Central memory CD8-positive, alpha-beta T cell (primary cell): Measurements from ENCODE around the gene LRRC61.
"Not testable (repeated sequence)": the region's sequence is repeated elsewhere in the genome, so short reads cannot be mapped to it uniquely, and the experiment has no call there.

Experiments used
- ATAC-seq: fragments of 150-1000 bp; cut with Tn5 transposase; replicated peaks from 2 replicates; pipeline ENCODE4 v1.10.0; 2022; ENCODE audit warnings: mild to moderate bottlenecking, moderate FRiP score, moderate number of reproducible peaks; ENCODE audit not compliant: poor library complexity, severe bottlenecking; ENCODE audit errors: extremely low read depth
- DNase-seq, 2 donors: peaks; one replicate each; pipeline ENCODE4 v3.0.0; 2021; ENCODE audit warnings: low spot score in 2 of 2
- H3K27ac Mint-ChIP-seq: one replicate; pipeline ENCODE4 v1.8.0; 2022; ENCODE audit warnings: low read depth, mild to moderate bottlenecking, moderate library complexity, mixed read lengths
- H3K27me3 Mint-ChIP-seq: one replicate; pipeline ENCODE4 v1.8.0; 2022; ENCODE audit warnings: mixed read lengths
- H3K36me3 Mint-ChIP-seq: one replicate; pipeline ENCODE4 v1.8.0; 2022; ENCODE audit warnings: mild to moderate bottlenecking, moderate library complexity, mixed read lengths; ENCODE audit not compliant: insufficient read depth
- H3K4me1 Mint-ChIP-seq: one replicate; pipeline ENCODE4 v1.8.0; 2022; ENCODE audit warnings: mixed read lengths
- H3K4me3 Mint-ChIP-seq: one replicate; pipeline ENCODE4 v1.8.0; 2022; ENCODE audit warnings: mild to moderate bottlenecking, moderate library complexity, mixed read lengths
- H3K9me3 Mint-ChIP-seq: one replicate; pipeline ENCODE4 v1.8.0; 2022; ENCODE audit warnings: mixed read lengths

Gene LRRC61

GRCh38 chr7:150296802-150297201, 26.4 kb upstream of the LRRC61 start:
- H3K9me3 Mint-ChIP-seq, ATAC-seq, H3K36me3 Mint-ChIP-seq, H3K27me3 Mint-ChIP-seq, H3K27ac Mint-ChIP-seq, DNase-seq, H3K4me3 Mint-ChIP-seq, H3K4me1 Mint-ChIP-seq: not testable (repeated sequence)

- H3K27me3 Mint-ChIP-seq, H3K4me1 Mint-ChIP-seq, H3K4me3 Mint-ChIP-seq, DNase-seq, H3K9me3 Mint-ChIP-seq, H3K36me3 Mint-ChIP-seq, ATAC-seq, H3K27ac Mint-ChIP-seq: not testable (repeated sequence)
These were observed 25.2 kb upstream of the LRRC61 start for GRCh38 chr7:150297978-150298377.

- H3K9me3 Mint-ChIP-seq, H3K36me3 Mint-ChIP-seq, ATAC-seq: not testable (repeated sequence)
These were observed 20.2 kb upstream of the LRRC61 start for GRCh38 chr7:150302908-150303310.

GRCh38 chr7:150304499-150305258, 18.5 kb upstream of the LRRC61 start:
- not testable (repeated sequence) for H3K27me3 Mint-ChIP-seq, ATAC-seq

More at GRCh38 chr7:150302908-150303310, 20.2 kb upstream of the LRRC61 start:
- H3K27me3 Mint-ChIP-seq, H3K4me3 Mint-ChIP-seq, H3K27ac Mint-ChIP-seq, H3K4me1 Mint-ChIP-seq, DNase-seq: not testable (repeated sequence)

GRCh38 chr7:150305259-150305902, 17.8 kb upstream of the LRRC61 start:
- not testable (repeated sequence) for DNase-seq, H3K27me3 Mint-ChIP-seq, H3K27ac Mint-ChIP-seq, H3K36me3 Mint-ChIP-seq, H3K4me3 Mint-ChIP-seq, ATAC-seq, H3K9me3 Mint-ChIP-seq
- peaks cover 17% of the 10 kb centered on the region for H3K4me1 Mint-ChIP-seq

More at GRCh38 chr7:150304499-150305258, 18.5 kb upstream of the LRRC61 start:
- H3K4me1 Mint-ChIP-seq: peaks cover 17% of the 10 kb centered on the region
- H3K4me3 Mint-ChIP-seq, H3K36me3 Mint-ChIP-seq, H3K27ac Mint-ChIP-seq, H3K9me3 Mint-ChIP-seq, DNase-seq: not testable (repeated sequence)

GRCh38 chr7:150305903-150306284, 17.3 kb upstream of the LRRC61 start:
- H3K4me1 Mint-ChIP-seq: peaks cover 17% of the 10 kb centered on the region
- not testable (repeated sequence) for DNase-seq, H3K4me3 Mint-ChIP-seq, H3K27me3 Mint-ChIP-seq, H3K9me3 Mint-ChIP-seq, H3K36me3 Mint-ChIP-seq, H3K27ac Mint-ChIP-seq, ATAC-seq

- not testable (repeated sequence) for H3K4me3 Mint-ChIP-seq, H3K9me3 Mint-ChIP-seq, H3K27ac Mint-ChIP-seq, H3K27me3 Mint-ChIP-seq, H3K36me3 Mint-ChIP-seq, ATAC-seq, DNase-seq
- peaks cover 17% of the 10 kb centered on the region for H3K4me1 Mint-ChIP-seq
These were observed 16.8 kb upstream of the LRRC61 start for GRCh38 chr7:150306377-150306776.

GRCh38 chr7:150307129-150307528, 16.0 kb upstream of the LRRC61 start:
- DNase-seq: no peak

GRCh38 chr7:150307904-150308303, 15.3 kb upstream of the LRRC61 start:
- H3K9me3 Mint-ChIP-seq: no peaks in the 10 kb centered on the region
- ATAC-seq (no peak), DNase-seq (no peak)
- H3K36me3 Mint-ChIP-seq: no peaks in the 10 kb centered on the region
- H3K4me1 Mint-ChIP-seq: peaks cover 16% of the 10 kb centered on the region
- H3K4me3 Mint-ChIP-seq: no peak overlapping the region
- H3K27ac Mint-ChIP-seq: peak overlapping the region; percentile 42
- no peaks in the 10 kb centered on the region for H3K27me3 Mint-ChIP-seq

More at GRCh38 chr7:150307129-150307528, 16.0 kb upstream of the LRRC61 start:
- Mint-ChIP-seq H3K27me3 (no peaks in the 10 kb centered on the region), H3K4me3 (no peak overlapping the region), H3K27ac (no peak overlapping the region), H3K9me3 (no peaks in the 10 kb centered on the region), H3K36me3 (no peaks in the 10 kb centered on the region), H3K4me1 (peaks cover 17% of the 10 kb centered on the region)
- ATAC-seq: no peak

GRCh38 chr7:150308575-150308974, 14.6 kb upstream of the LRRC61 start:
- Mint-ChIP-seq H3K27ac (no peak overlapping the region), H3K27me3 (no peaks in the 10 kb centered on the region), H3K4me1 (peaks cover 14% of the 10 kb centered on the region), H3K36me3 (no peaks in the 10 kb centered on the region), H3K4me3 (no peak overlapping the region), H3K9me3 (no peaks in the 10 kb centered on the region)
- DNase-seq: no peak
- no peak for ATAC-seq

- Mint-ChIP-seq H3K27ac (no peak overlapping the region), H3K36me3 (peaks cover 6% of the 10 kb centered on the region), H3K4me1 (peaks cover 14% of the 10 kb centered on the region), H3K4me3 (no peak overlapping the region), H3K9me3 (no peaks in the 10 kb centered on the region), H3K27me3 (no peaks in the 10 kb centered on the region)
- DNase-seq (no peak), ATAC-seq (no peak)
These were observed 12.0 kb upstream of the LRRC61 start for GRCh38 chr7:150311146-150311545.

- H3K36me3 Mint-ChIP-seq: peaks cover 6% of the 10 kb centered on the region
- DNase-seq (no peak), ATAC-seq (no peak)
- H3K9me3 Mint-ChIP-seq: no peaks in the 10 kb centered on the region
- peaks cover 14% of the 10 kb centered on the region for H3K4me1 Mint-ChIP-seq
- no peak overlapping the region for H3K4me3 Mint-ChIP-seq
- H3K27ac Mint-ChIP-seq: no peak overlapping the region
- H3K27me3 Mint-ChIP-seq: no peaks in the 10 kb centered on the region
These were observed 11.4 kb upstream of the LRRC61 start for GRCh38 chr7:150311711-150312110.
